Testis (tissue), 3 donors: Measurements from ENCODE around the gene LLGL2. TPM values are rescaled to one million over a fixed set of nuclear protein-coding genes. Genes with fewer than 3 reads are reported as not detected.
A peak's percentile ranks its signal among the peaks of the same experiment; 100 is the strongest.

Experiments used
- DNase-seq: peaks from one replicate; pipeline ENCODE4 v3.0.0-alpha.2; 2019
- H3K27ac ChIP-seq, 2 donors: fragments of 200-600 bp; sonication (generic); one replicate each; pipeline ENCODE4 v1.5.1; 2019
- H3K27me3 ChIP-seq: fragments of 200-600 bp; sonication (generic); one replicate; pipeline ENCODE4 v1.5.1; 2019
- H3K36me3 ChIP-seq: fragments of 200-600 bp; sonication (generic); one replicate; pipeline ENCODE4 v1.5.1; 2017; ENCODE audit warnings: low read depth; ENCODE audit errors: missing control alignments
- H3K4me1 ChIP-seq: fragments of 200-600 bp; sonication (generic); one replicate; pipeline ENCODE4 v1.5.1; 2019
- H3K4me3 ChIP-seq, 2 donors: fragments of 200-600 bp; sonication (generic); one replicate each; pipeline ENCODE4 v1.5.1; 2017 to 2019
- H3K9me3 ChIP-seq: fragments of 200-600 bp; sonication (generic); one replicate; pipeline ENCODE4 v1.5.1; 2017
- POLR2A ChIP-seq: fragments of 450-650 bp; IDR thresholded peaks from one replicate; pipeline ENCODE4 v1.6.1; 2017; ENCODE audit warnings: antibody characterized with exemption, mild to moderate bottlenecking, moderate library complexity
- WGBS, 2 donors: methylation state at CpG; one replicate each; pipeline ENCODE4 v1.1.5; 2018; 5-methylcytosine and 5-hydroxymethylcytosine counted together
- intact Hi-C: fragments of 100-400 bp; cut with DNase I; formaldehyde crosslinking; loops from one replicate; pipeline ENCODE4 v1.15.1; 2023; ENCODE audit warnings: low total_unique reads
- polyA plus RNA-seq: library from polyadenylated mRNA; stranded (reverse); fragments of 350-450 nt; fragmentation: Illumina TruSeq; extraction: RNeasy Lipid Tissue Mini Kit (QIAGEN cat#74804); gene quantifications from one replicate; pipeline ENCODE4 v1.2.3, GENCODE V29; 2014; ENCODE audit warnings: low read depth, low replicate concordance; ENCODE audit not compliant: insufficient read depth
- total RNA-seq, 2 donors: library from RNA; depleted of rRNA; stranded (reverse); fragments of >200 nt; gene quantifications; one replicate each; pipeline ENCODE4 v1.2.3, GENCODE V29; 2016
- TF ChIP-seq, protein P1 (sequence below), 3 experiments: fragments of 450-650 bp in 2 of 3; fragments of 200-600 bp in 1 of 3; sonication (generic) in 1 of 3; IDR thresholded peaks; one replicate each; pipeline ENCODE4 v1.5.1; 2016 to 2019; ENCODE audit warnings: antibody characterized with exemption in 3 of 3, mild to moderate bottlenecking in 2 of 3, moderate library complexity in 1 of 3

Gene LLGL2
- total and polyA plus RNA-seq, 3 donors from 2014 or later: 20.6 to 34.3 (median 22.9) TPM

DNA sequence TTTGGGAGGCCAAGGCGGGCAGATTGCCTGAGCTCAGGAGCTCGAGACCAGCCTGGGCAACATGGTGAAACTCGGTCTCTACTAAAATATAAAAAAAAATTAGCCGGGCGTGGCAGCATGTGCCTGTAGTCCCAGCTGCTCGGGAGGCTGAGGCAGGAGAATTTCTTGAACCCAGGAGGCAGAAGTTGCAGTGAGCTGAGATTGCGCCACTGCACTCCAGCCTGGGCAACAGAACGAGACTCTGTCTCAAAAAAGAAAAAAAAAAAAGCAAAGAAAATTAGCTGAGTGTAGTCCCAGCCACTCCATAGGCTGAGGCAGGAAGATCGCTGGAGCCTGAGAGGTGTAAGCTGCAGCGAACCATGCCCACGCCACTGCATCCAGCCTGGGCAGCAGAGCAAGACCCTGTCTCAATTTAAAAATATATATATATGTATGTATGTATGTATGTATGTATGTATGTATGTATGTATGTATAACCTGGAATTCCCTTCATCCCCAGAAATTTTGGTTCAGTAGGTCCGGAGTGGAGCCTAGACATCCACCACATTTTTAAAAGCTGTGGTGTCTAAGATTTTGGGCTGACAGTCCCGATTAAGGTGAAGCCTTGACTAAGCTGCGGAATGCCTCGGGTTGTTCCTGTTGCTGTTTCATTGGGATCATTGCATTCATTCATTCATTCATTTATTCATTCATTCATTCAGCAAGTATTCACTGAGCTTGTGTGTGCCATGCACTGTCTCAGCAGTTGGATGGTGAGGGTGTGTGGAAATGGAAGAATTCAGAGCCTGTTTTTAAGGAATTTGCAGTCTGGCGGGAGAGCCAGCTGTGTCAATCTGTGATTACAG, 43.2 kb upstream of the LLGL2 start:
- Histone ChIP-seq H3K27me3 (no peaks in the 10 kb centered on the region), H3K4me1 (peaks cover 45% of the 10 kb centered on the region), H3K36me3 (no peaks in the 10 kb centered on the region), H3K4me3 (no peak overlapping the region), H3K9me3 (no peaks in the 10 kb centered on the region), H3K27ac (no peak overlapping the region)
- WGBS, 2 donors: 87 to 89% methylated on average over 16 of the region's 16 CpGs
- intact Hi-C loops: no loop called here
- no peak for DNase-seq
- TF ChIP-seq POLR2A: no peak
- TF ChIP-seq, protein P1, sequence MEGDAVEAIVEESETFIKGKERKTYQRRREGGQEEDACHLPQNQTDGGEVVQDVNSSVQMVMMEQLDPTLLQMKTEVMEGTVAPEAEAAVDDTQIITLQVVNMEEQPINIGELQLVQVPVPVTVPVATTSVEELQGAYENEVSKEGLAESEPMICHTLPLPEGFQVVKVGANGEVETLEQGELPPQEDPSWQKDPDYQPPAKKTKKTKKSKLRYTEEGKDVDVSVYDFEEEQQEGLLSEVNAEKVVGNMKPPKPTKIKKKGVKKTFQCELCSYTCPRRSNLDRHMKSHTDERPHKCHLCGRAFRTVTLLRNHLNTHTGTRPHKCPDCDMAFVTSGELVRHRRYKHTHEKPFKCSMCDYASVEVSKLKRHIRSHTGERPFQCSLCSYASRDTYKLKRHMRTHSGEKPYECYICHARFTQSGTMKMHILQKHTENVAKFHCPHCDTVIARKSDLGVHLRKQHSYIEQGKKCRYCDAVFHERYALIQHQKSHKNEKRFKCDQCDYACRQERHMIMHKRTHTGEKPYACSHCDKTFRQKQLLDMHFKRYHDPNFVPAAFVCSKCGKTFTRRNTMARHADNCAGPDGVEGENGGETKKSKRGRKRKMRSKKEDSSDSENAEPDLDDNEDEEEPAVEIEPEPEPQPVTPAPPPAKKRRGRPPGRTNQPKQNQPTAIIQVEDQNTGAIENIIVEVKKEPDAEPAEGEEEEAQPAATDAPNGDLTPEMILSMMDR (IDR thresholded peaks at IDR 0.05): no peak

DNA sequence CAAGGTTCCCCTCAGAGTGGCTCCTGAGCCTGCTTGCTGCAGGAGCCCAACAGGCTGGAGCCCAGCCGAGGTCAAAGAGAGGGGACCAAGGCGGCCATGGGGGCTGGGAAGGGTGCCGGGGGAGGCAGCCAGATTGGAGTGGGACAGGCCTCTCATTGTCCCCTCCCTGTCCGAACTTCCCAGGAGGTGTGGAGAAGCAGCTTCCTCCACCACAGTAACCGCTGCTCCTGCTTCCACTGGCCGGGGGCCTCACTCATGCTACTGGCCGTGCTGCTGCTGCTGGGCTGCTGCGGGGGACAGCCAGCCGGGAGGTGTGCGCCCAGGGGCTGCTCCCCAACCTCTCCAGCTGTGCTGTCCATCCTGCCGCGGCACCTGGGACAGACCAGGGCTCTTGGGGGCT, 39.8 kb upstream of the LLGL2 start:
- no peaks in the 10 kb centered on the region for H3K27me3 ChIP-seq
- H3K4me3 ChIP-seq: no peak overlapping the region
- 50 to 54% methylated on average over 4 to 12 of the region's 12 CpGs for WGBS, 2 donors
- no peaks in the 10 kb centered on the region for H3K36me3 ChIP-seq
- no peak for DNase-seq
- H3K27ac ChIP-seq: peak overlapping the region; percentile 36 to 75
- intact Hi-C loops: no loop called here
- H3K9me3 ChIP-seq: no peaks in the 10 kb centered on the region
- peaks cover 46% of the 10 kb centered on the region for H3K4me1 ChIP-seq
- TF ChIP-seq POLR2A: no peak
- TF ChIP-seq, protein P1 (IDR thresholded peaks at IDR 0.05): no peak

DNA sequence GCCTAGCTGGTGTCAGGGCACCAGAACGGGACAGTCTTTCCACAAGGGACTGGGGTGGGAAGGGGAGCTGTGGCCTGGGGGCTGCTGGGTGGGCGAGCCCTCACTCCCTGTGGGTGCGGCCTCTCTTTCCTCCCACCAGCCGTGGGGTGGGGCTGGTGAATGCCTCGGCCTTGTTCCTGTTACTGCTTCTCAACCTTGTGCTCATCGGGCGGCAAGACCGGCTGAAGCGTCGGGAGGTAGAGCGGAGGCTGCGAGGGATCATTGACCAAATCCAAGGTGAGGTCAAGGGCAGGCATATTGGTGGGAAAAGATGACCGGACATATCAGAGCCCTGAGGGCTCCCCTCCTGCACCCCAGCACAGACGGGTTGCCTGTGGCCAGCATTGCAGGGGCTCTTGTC, 39.3 kb upstream of the LLGL2 start:
- no peaks in the 10 kb centered on the region for H3K27me3 ChIP-seq
- H3K4me3 ChIP-seq: no peak overlapping the region
- no peaks in the 10 kb centered on the region for H3K36me3 ChIP-seq
- peak overlapping the region; percentile 36 to 75 for H3K27ac ChIP-seq
- no peak for TF ChIP-seq POLR2A
- TF ChIP-seq, protein P1 (IDR thresholded peaks at IDR 0.05): no peak
- intact Hi-C loops: no loop called here
- peaks cover 45% of the 10 kb centered on the region for H3K4me1 ChIP-seq
- no peak for DNase-seq
- H3K9me3 ChIP-seq: no peaks in the 10 kb centered on the region
- WGBS, 2 donors: 65 to 82% methylated on average over 14 of the region's 14 CpGs

DNA sequence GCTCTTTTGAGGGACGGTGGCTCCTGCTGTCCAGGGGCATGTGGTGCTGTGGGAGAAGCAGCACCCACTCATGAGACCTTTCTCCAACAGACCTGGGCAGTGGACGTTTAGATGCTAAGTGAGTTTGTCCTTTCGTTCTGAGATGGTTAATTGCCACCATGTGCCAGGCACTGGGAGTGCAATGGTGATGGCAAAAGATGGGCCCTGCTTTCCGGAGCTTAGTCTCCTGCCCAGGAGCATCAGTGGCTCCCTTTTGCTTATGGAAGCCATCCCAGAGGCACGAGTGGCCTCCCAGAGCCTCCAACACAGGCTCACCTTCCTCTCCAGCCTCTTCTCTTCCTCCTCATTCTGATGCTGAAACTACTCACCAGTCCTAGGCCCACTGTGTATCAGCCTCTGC, 38.5 kb upstream of the LLGL2 start:
- intact Hi-C loops: no loop called here
- Histone ChIP-seq H3K4me1 (peaks cover 45% of the 10 kb centered on the region), H3K27me3 (no peaks in the 10 kb centered on the region)

More for the DNA sequence above, 38.5 kb upstream of the LLGL2 start:
- Histone ChIP-seq H3K4me3 (no peak overlapping the region), H3K27ac (peak overlapping the region in 1 of 2 donors; percentile 39), H3K36me3 (no peaks in the 10 kb centered on the region), H3K9me3 (no peaks in the 10 kb centered on the region)
- DNase-seq: no peak
- 85 to 93% methylated on average over 5 of the region's 5 CpGs for WGBS, 2 donors
- TF ChIP-seq, protein P1 (IDR thresholded peaks at IDR 0.05): no peak
- TF ChIP-seq POLR2A: no peak
